Nephron progenitor cell (in vitro differentiated cells): ENCODE data around the gene SORCS2.

Experiments used
- DNase-seq: peaks from one replicate; pipeline ENCODE4 v3.0.0; 2021
- H3K27ac Mint-ChIP-seq: 2 replicates; pipeline ENCODE4 v1.8.0; 2021; ENCODE audit warnings: mild to moderate bottlenecking, moderate library complexity, mixed read lengths
- H3K27me3 Mint-ChIP-seq: 2 replicates; pipeline ENCODE4 v1.8.0; 2021; ENCODE audit warnings: mild to moderate bottlenecking, low read depth, mixed read lengths; ENCODE audit not compliant: poor library complexity
- H3K36me3 Mint-ChIP-seq: 2 replicates; pipeline ENCODE4 v1.8.0; 2021; ENCODE audit warnings: low read depth, mixed read lengths
- H3K4me1 Mint-ChIP-seq: 2 replicates; pipeline ENCODE4 v1.8.0; 2021; ENCODE audit warnings: mixed read lengths
- H3K4me3 Mint-ChIP-seq: 2 replicates; pipeline ENCODE4 v1.8.0; 2021; ENCODE audit warnings: mild to moderate bottlenecking, moderate library complexity, mixed read lengths
- H3K9me3 Mint-ChIP-seq: 2 replicates; pipeline ENCODE4 v1.8.0; 2021; ENCODE audit warnings: mild to moderate bottlenecking, moderate library complexity, mixed read lengths
- TF ChIP-seq, protein P1 (sequence below): fragments of 200-600 bp; sonication (generic); IDR thresholded peaks from 2 replicates; pipeline ENCODE4 v1.5.0; 2021; ENCODE audit warnings: antibody characterized with exemption

SORCS2 gene

GRCh38 chr4:7338059-7338452, 145.7 kb downstream of the SORCS2 start:
- Mint-ChIP-seq H3K4me3 (no peak overlapping the region), H3K27me3 (no peaks in the 10 kb centered on the region), H3K36me3 (peaks cover 4% of the 10 kb centered on the region), H3K4me1 (peaks cover 30% of the 10 kb centered on the region), H3K9me3 (peaks cover 5% of the 10 kb centered on the region), H3K27ac (no peak overlapping the region)
- no peak for DNase-seq
- TF ChIP-seq, protein P1, sequence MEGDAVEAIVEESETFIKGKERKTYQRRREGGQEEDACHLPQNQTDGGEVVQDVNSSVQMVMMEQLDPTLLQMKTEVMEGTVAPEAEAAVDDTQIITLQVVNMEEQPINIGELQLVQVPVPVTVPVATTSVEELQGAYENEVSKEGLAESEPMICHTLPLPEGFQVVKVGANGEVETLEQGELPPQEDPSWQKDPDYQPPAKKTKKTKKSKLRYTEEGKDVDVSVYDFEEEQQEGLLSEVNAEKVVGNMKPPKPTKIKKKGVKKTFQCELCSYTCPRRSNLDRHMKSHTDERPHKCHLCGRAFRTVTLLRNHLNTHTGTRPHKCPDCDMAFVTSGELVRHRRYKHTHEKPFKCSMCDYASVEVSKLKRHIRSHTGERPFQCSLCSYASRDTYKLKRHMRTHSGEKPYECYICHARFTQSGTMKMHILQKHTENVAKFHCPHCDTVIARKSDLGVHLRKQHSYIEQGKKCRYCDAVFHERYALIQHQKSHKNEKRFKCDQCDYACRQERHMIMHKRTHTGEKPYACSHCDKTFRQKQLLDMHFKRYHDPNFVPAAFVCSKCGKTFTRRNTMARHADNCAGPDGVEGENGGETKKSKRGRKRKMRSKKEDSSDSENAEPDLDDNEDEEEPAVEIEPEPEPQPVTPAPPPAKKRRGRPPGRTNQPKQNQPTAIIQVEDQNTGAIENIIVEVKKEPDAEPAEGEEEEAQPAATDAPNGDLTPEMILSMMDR = no peak

- DNase-seq = no peak
- Mint-ChIP-seq H3K9me3 (peaks cover 5% of the 10 kb centered on the region), H3K4me1 (peaks cover 32% of the 10 kb centered on the region), H3K27ac (no peak overlapping the region), H3K4me3 (no peak overlapping the region), H3K36me3 (peaks cover 4% of the 10 kb centered on the region), H3K27me3 (no peaks in the 10 kb centered on the region)
- TF ChIP-seq, protein P1 = no peak
These were observed 146.7 kb downstream of the SORCS2 start for GRCh38 chr4:7338876-7339623.

GRCh38 chr4:7339751-7340552, 147.6 kb downstream of the SORCS2 start:
- Mint-ChIP-seq H3K9me3 (peaks cover 5% of the 10 kb centered on the region), H3K4me1 (peaks cover 32% of the 10 kb centered on the region), H3K27ac (no peak overlapping the region), H3K36me3 (peaks cover 4% of the 10 kb centered on the region), H3K4me3 (no peak overlapping the region), H3K27me3 (no peaks in the 10 kb centered on the region)
- TF ChIP-seq, protein P1 = no peak
- no peak for DNase-seq

DNA sequence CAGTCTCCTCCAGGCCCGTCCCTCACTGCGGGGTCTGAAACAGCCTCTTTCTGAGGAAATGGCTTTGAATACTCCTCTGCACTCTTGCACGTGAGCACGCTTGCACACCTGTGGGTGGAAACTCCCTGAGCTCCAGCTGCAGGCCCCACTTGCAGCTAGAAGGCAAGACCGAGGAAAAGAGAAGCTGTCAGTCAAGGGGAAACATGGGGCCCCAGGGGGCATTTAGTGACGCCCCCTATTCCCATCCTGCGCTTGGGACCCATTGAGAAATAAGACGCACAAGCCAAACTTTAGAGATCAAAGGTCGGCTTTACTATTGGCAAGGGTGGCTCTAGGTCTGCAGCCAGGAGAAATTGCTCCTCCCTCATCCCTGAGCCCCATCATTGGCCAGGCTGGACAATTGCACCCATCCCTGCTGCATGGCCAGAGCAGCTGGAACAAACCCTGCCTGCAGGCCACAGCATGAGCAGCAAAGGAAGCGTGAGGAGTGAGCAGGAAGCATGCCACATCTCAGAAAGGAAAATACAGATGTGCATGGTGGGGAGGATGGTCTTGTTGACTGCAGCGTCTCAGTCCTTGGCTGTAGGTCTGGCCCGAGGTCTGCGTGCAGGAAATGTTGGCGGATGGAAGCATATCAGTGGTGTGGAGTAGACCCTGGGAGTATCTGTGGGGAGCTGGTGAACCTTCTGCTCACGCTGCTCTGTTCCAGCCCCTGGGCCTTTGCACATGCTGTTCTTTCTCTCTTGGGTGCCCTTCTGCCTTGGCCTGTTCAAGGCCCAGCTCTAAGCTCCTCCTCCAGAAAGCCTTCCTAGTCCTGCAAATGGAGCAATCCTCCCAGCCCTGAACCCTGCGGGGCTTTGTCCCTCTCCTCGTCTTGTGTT, 148.5 kb downstream of the SORCS2 start:
- no peak for DNase-seq
- TF ChIP-seq, protein P1 = no peak
- Mint-ChIP-seq H3K36me3 (peaks cover 6% of the 10 kb centered on the region), H3K4me3 (no peak overlapping the region), H3K27me3 (no peaks in the 10 kb centered on the region), H3K4me1 (peaks cover 31% of the 10 kb centered on the region), H3K9me3 (peaks cover 9% of the 10 kb centered on the region), H3K27ac (no peak overlapping the region)

DNA sequence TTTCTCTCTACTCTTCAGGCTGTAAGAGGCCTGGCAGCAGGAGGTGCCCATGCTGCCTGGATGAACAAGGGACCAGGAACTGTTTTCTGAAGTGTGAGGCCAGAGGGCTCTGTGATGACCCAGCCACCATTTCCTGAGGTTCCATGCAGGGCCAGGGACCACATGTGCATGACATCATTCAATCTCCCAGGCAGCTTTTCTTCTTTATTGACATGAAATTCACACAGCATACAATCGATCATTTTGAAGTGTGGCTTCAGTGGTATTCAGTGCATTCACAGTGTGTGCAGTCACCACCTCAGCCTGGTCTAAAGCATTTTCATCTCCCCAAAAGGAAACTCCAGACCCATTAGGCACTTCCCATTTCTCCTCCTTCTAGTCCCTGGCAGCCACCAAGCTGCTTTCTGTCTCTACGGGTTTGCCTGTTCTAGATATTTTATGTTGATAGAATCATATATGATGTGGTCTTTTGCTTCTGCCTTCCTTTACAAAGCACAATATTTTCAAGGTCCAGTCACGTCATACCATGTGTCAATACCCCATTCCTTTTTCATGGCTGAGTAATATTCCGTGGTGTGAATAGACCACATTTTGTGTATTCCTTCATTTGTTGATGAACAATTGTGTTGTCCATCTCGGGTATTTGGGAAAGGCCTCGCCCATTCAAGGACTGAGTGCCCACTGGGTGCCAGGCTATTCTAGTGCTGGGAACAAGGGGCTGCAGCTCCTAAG, 149.3 kb downstream of the SORCS2 start:
- peaks cover 18% of the 10 kb centered on the region for H3K9me3 Mint-ChIP-seq
- no peak overlapping the region for H3K27ac Mint-ChIP-seq
- no peak for DNase-seq
- H3K36me3 Mint-ChIP-seq = peaks cover 12% of the 10 kb centered on the region
- TF ChIP-seq, protein P1 = no peak
- H3K4me1 Mint-ChIP-seq = peaks cover 29% of the 10 kb centered on the region
- peaks cover 3% of the 10 kb centered on the region for H3K27me3 Mint-ChIP-seq
- H3K4me3 Mint-ChIP-seq = no peak overlapping the region
